ENCODE measurements around the gene IQCH. TPM values are rescaled to one million over a fixed set of nuclear protein-coding genes. Genes with fewer than 3 reads are reported as not detected.

Gene IQCH
- total RNA-seq, 1 experiment from 2014 or later = 2.1 TPM

- Histone ChIP-seq H3K9me3 (ENCODE audit: low read length) (no peaks in the 10 kb centered on the region), H3K4me3 (ENCODE audit: low read length) (no peak overlapping the region), H3K27me3 (ENCODE audit: low read length) (no peaks in the 10 kb centered on the region), H3K9me2 (replicated peaks; ENCODE audit: low read length) (no peaks in the 10 kb centered on the region), H3K27ac (ENCODE audit: low read length) (no peak overlapping the region), H3K4me2 (ENCODE audit: low read length) (no peak overlapping the region), H3K9ac (ENCODE audit: low read length) (no peak overlapping the region), H3K4me1 (ENCODE audit: insufficient read depth, low read length) (no peaks in the 10 kb centered on the region), H2AFZ (ENCODE audit: low read length) (no peak overlapping the region), H3K36me3 (ENCODE audit: low read depth, low read length) (no peaks in the 10 kb centered on the region), H4K20me1 (ENCODE audit: low read length) (no peaks in the 10 kb centered on the region), H3F3A (ENCODE audit: low read length, unreplicated experiment) (no peaks in the 10 kb centered on the region), H3K79me2 (ENCODE audit: low read length) (no peaks in the 10 kb centered on the region)
- ChIA-PET POLR2A (ENCODE audit: unreplicated experiment) (no interaction called here), CTCF (no interaction called here)
- TF ChIP-seq EZH2phosphoT487 (IDR thresholded peaks at IDR 0.05; ENCODE audit: borderline replicate concordance, low read length) = no peak
- TF ChIP-seq CTCF (conservative IDR thresholded peaks at IDR 0.05; ENCODE audit: low read depth, low read length) = no peak
- no peak for TF ChIP-seq EZH2 (IDR thresholded peaks at IDR 0.05; ENCODE audit: low read length, unreplicated experiment)
- intact Hi-C loops (cut with micrococcal nuclease) = no loop called here
- BruUV-seq (replicated peaks) = no TSS peak
- DNase-seq (no peak), ATAC-seq (no peak)
Observed at GRCh38 chr15:67304778-67305177, 50.2 kb downstream of the IQCH start.

- Histone ChIP-seq H3K9me2 (replicated peaks; ENCODE audit: low read length) (no peaks in the 10 kb centered on the region), H2AFZ (ENCODE audit: low read length) (no peak overlapping the region), H3K27ac (ENCODE audit: low read length) (no peak overlapping the region), H3K79me2 (ENCODE audit: low read length) (no peaks in the 10 kb centered on the region), H3K9me3 (ENCODE audit: low read length) (no peaks in the 10 kb centered on the region), H3K9ac (ENCODE audit: low read length) (no peak overlapping the region), H3F3A (ENCODE audit: low read length, unreplicated experiment) (no peaks in the 10 kb centered on the region), H3K4me1 (ENCODE audit: insufficient read depth, low read length) (no peaks in the 10 kb centered on the region), H4K20me1 (ENCODE audit: low read length) (no peaks in the 10 kb centered on the region), H3K4me2 (ENCODE audit: low read length) (no peak overlapping the region), H3K4me3 (ENCODE audit: low read length) (no peak overlapping the region), H3K36me3 (ENCODE audit: low read depth, low read length) (no peaks in the 10 kb centered on the region), H3K27me3 (ENCODE audit: low read length) (no peaks in the 10 kb centered on the region)
- BruUV-seq (replicated peaks) = no TSS peak
- DNase-seq (no peak), ATAC-seq (no peak)
- intact Hi-C loops (cut with micrococcal nuclease) = no loop called here
- ChIA-PET CTCF (interaction anchor here (0.6 kb wide), 1 partner anchor 352 kb away, joined by 3 read pairs; no protein-coding TSS in a partner anchor), POLR2A (ENCODE audit: unreplicated experiment) (no interaction called here)
- TF ChIP-seq EZH2phosphoT487 (IDR thresholded peaks at IDR 0.05; ENCODE audit: borderline replicate concordance, low read length) (no peak), CTCF (conservative IDR thresholded peaks at IDR 0.05; ENCODE audit: low read depth, low read length) (no peak), EZH2 (IDR thresholded peaks at IDR 0.05; ENCODE audit: low read length, unreplicated experiment) (no peak)
Observed at GRCh38 chr15:67305506-67305905, 50.9 kb downstream of the IQCH start.

GRCh38 chr15:67307156-67307555 is 52.6 kb downstream of the IQCH start:
- ChIA-PET CTCF (no interaction called here), POLR2A (ENCODE audit: unreplicated experiment) (no interaction called here)
- no TSS peak for BruUV-seq (replicated peaks)
- no peaks in the 10 kb centered on the region for H3K27me3 ChIP-seq (ENCODE audit: low read length)
- no peaks in the 10 kb centered on the region for H3K9me2 ChIP-seq (replicated peaks; ENCODE audit: low read length)
- H3K9ac ChIP-seq (ENCODE audit: low read length) = no peak overlapping the region
- H3K79me2 ChIP-seq (ENCODE audit: low read length) = no peaks in the 10 kb centered on the region
- no peak overlapping the region for H2AFZ ChIP-seq (ENCODE audit: low read length)
- no peak overlapping the region for H3K27ac ChIP-seq (ENCODE audit: low read length)
- no peak overlapping the region for H3K4me2 ChIP-seq (ENCODE audit: low read length)
- H3K4me3 ChIP-seq (ENCODE audit: low read length) = no peak overlapping the region
- no peaks in the 10 kb centered on the region for H3F3A ChIP-seq (ENCODE audit: low read length, unreplicated experiment)
- H3K36me3 ChIP-seq (ENCODE audit: low read depth, low read length) = no peaks in the 10 kb centered on the region
- no peaks in the 10 kb centered on the region for H4K20me1 ChIP-seq (ENCODE audit: low read length)
- intact Hi-C loops (cut with micrococcal nuclease) = no loop called here
- H3K9me3 ChIP-seq (ENCODE audit: low read length) = no peaks in the 10 kb centered on the region
- TF ChIP-seq EZH2 (IDR thresholded peaks at IDR 0.05; ENCODE audit: low read length, unreplicated experiment) = no peak
- no peak for TF ChIP-seq EZH2phosphoT487 (IDR thresholded peaks at IDR 0.05; ENCODE audit: borderline replicate concordance, low read length)
- TF ChIP-seq CTCF (conservative IDR thresholded peaks at IDR 0.05; ENCODE audit: low read depth, low read length) = no peak
- DNase-seq (peak; percentile 2), ATAC-seq (peak; percentile 59; the same call in 1 of the 2 replicates)
- H3K4me1 ChIP-seq (ENCODE audit: insufficient read depth, low read length) = no peaks in the 10 kb centered on the region

All from PC-3 (cell line).